ENCODE measurements around the gene PM20D2. TPM values are rescaled to one million over a fixed set of nuclear protein-coding genes. Genes with fewer than 3 reads are reported as not detected.

Gene PM20D2
- total RNA-seq, 1 experiment from 2014 or later, result 41.7 TPM

DNA sequence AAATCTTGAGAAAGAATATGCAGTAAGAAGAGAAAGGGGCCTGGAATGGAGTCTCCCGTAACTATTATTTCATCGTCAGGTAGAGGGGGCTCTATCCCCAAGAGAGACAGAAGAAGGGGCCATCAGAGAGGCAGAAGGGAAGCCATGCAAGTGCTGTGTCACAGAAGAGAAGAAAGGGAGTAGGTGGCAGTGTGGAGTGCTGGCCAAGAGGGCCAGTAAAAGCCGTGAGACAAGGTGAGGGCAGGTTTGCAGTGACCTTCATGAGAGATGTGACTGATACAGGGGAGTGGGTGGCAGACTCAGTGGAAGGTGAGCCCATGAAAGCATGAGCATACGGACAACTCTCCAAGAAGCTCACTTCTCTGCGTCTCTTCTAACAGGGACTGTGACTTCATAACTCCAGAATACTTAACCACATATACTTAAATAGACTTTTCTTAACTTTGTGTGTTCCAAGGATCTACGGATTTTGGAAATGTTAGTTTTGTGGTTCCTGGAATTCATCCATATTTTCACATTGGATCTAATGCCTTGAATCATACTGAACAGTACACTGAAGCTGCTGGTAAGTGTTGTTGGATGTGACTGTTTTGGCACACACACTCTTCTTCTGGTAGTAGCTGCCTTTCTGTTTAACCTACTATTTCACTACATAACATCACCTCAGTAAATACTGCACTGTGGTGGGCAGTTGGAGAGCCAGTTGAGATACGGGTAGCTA lies 15.6 kb downstream of the PM20D2 start:
- intact Hi-C loops (cut with micrococcal nuclease; ENCODE audit: unreplicated experiment), result no loop called here
- DNase-seq (ENCODE audit: low spot score), result no peak
- POLR2A ChIA-PET (ENCODE audit: low non-redundant PET), result no interaction called here

DNA sequence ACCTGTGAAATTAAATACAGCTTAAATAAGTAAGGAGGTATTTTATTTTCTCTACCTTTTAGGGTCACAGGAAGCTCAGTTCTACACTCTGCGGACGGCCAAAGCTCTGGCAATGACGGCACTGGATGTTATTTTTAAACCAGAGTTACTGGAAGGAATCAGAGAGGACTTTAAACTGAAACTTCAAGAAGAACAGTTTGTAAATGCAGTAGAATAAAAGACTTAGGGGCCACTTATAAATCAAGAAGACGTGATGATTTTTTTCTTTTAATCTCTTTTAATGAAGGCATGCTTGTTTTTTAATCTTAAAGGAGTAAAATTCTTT lies 16.2 kb downstream of the PM20D2 start:
- peaks cover 46% of the 10 kb centered on the region for H3K36me3 ChIP-seq (ENCODE audit: insufficient read depth, low read length, poor library complexity, severe bottlenecking)
- H3K27ac ChIP-seq (ENCODE audit: low read depth, low read length, poor library complexity, severe bottlenecking), result no peak overlapping the region
- intact Hi-C loops (cut with micrococcal nuclease; ENCODE audit: unreplicated experiment), result no loop called here
- TF ChIP-seq EZH2 (IDR thresholded peaks at IDR 0.05; ENCODE audit: borderline replicate concordance, low read depth, low read length, poor library complexity, severe bottlenecking), result no peak
- TF ChIP-seq, protein P1, sequence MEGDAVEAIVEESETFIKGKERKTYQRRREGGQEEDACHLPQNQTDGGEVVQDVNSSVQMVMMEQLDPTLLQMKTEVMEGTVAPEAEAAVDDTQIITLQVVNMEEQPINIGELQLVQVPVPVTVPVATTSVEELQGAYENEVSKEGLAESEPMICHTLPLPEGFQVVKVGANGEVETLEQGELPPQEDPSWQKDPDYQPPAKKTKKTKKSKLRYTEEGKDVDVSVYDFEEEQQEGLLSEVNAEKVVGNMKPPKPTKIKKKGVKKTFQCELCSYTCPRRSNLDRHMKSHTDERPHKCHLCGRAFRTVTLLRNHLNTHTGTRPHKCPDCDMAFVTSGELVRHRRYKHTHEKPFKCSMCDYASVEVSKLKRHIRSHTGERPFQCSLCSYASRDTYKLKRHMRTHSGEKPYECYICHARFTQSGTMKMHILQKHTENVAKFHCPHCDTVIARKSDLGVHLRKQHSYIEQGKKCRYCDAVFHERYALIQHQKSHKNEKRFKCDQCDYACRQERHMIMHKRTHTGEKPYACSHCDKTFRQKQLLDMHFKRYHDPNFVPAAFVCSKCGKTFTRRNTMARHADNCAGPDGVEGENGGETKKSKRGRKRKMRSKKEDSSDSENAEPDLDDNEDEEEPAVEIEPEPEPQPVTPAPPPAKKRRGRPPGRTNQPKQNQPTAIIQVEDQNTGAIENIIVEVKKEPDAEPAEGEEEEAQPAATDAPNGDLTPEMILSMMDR (conservative IDR thresholded peaks at IDR 0.05; ENCODE audit: low read depth, low read length), result no peak
- no TSS peak for BruUV-seq (replicated peaks)
- no peak for DNase-seq (ENCODE audit: low spot score)
- no peak overlapping the region for H3K4me3 ChIP-seq (ENCODE audit: low read depth, low read length, poor library complexity, severe bottlenecking)
- POLR2A ChIA-PET (ENCODE audit: low non-redundant PET), result no interaction called here
- H3K9me3 ChIP-seq (ENCODE audit: low read depth, low read length, poor library complexity, severe bottlenecking), result no peaks in the 10 kb centered on the region
- H3K4me1 ChIP-seq (ENCODE audit: insufficient read depth, low read length, poor library complexity, severe bottlenecking), result no peaks in the 10 kb centered on the region
- no peaks in the 10 kb centered on the region for H3K27me3 ChIP-seq (replicated peaks; ENCODE audit: insufficient read depth, low read depth, low read length, poor library complexity)
- CTCF ChIA-PET, result no interaction called here

More for the DNA sequence above, 15.6 kb downstream of the PM20D2 start:
- no peaks in the 10 kb centered on the region for H3K27me3 ChIP-seq (replicated peaks; ENCODE audit: insufficient read depth, low read depth, low read length, poor library complexity)
- no peaks in the 10 kb centered on the region for H3K4me1 ChIP-seq (ENCODE audit: insufficient read depth, low read length, poor library complexity, severe bottlenecking)
- H3K4me3 ChIP-seq (ENCODE audit: low read depth, low read length, poor library complexity, severe bottlenecking), result no peak overlapping the region
- TF ChIP-seq, protein P1 (conservative IDR thresholded peaks at IDR 0.05; ENCODE audit: low read depth, low read length), result no peak
- TF ChIP-seq EZH2 (IDR thresholded peaks at IDR 0.05; ENCODE audit: borderline replicate concordance, low read depth, low read length, poor library complexity, severe bottlenecking), result no peak
- H3K9me3 ChIP-seq (ENCODE audit: low read depth, low read length, poor library complexity, severe bottlenecking), result no peaks in the 10 kb centered on the region
- CTCF ChIA-PET, result no interaction called here
- H3K27ac ChIP-seq (ENCODE audit: low read depth, low read length, poor library complexity, severe bottlenecking), result no peak overlapping the region
- no TSS peak for BruUV-seq (replicated peaks)
- H3K36me3 ChIP-seq (ENCODE audit: insufficient read depth, low read length, poor library complexity, severe bottlenecking), result peaks cover 46% of the 10 kb centered on the region

DNA sequence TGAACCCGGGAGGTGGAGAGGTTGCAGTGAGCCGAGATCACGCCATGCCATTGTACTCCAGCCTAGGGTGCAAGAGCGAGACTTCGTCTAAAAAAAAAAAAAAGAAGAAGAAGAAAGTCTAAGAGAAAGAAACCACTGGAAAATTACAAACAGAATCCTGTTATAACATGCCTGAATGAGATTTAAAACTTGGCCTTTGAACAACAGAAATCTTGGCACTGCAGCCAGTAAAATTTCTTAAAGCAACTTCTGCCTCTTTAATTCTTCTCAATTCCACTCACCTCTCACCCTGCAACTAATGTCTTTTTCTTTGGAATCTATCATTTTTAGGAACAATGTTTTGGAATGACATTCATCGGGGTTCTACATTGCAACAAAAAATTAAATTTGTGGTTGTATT lies 26.3 kb downstream of the PM20D2 start:
- ChIA-PET CTCF (no interaction called here), POLR2A (ENCODE audit: low non-redundant PET) (no interaction called here)
- Histone ChIP-seq H3K36me3 (ENCODE audit: insufficient read depth, low read length, poor library complexity, severe bottlenecking) (no peaks in the 10 kb centered on the region), H3K4me1 (ENCODE audit: insufficient read depth, low read length, poor library complexity, severe bottlenecking) (no peaks in the 10 kb centered on the region), H3K4me3 (ENCODE audit: low read depth, low read length, poor library complexity, severe bottlenecking) (no peak overlapping the region), H3K27me3 (replicated peaks; ENCODE audit: insufficient read depth, low read depth, low read length, poor library complexity) (no peaks in the 10 kb centered on the region), H3K9me3 (ENCODE audit: low read depth, low read length, poor library complexity, severe bottlenecking) (no peaks in the 10 kb centered on the region), H3K27ac (ENCODE audit: low read depth, low read length, poor library complexity, severe bottlenecking) (no peak overlapping the region)
- DNase-seq (ENCODE audit: low spot score), result no peak
- intact Hi-C loops (cut with micrococcal nuclease; ENCODE audit: unreplicated experiment), result no loop called here
- no peak for TF ChIP-seq EZH2 (IDR thresholded peaks at IDR 0.05; ENCODE audit: borderline replicate concordance, low read depth, low read length, poor library complexity, severe bottlenecking)
- TF ChIP-seq, protein P1 (conservative IDR thresholded peaks at IDR 0.05; ENCODE audit: low read depth, low read length), result no peak
- BruUV-seq (replicated peaks), result no TSS peak
